ENCODE data around the gene PARVA. TPM values are rescaled to one million over a fixed set of nuclear protein-coding genes. Genes with fewer than 3 reads are reported as not detected.

The PARVA gene
- total RNA-seq, 4 donors from 2014 or later = 28.5 to 37.4 (median 32.2) TPM

GRCh38 chr11:12331239-12331874 lies 46.0 kb upstream of the PARVA start:
- H3K27ac ChIP-seq = no peak overlapping the region
- DNase-seq = peak; percentile 85 to 90
- no peak overlapping the region for H3K4me3 ChIP-seq (replicated peaks in 1 of 3)

GRCh38 chr11:12343526-12343925 lies 33.8 kb upstream of the PARVA start:
- no peaks in the 10 kb centered on the region for H3K9me3 ChIP-seq
- no peak overlapping the region for H3K27ac ChIP-seq
- TF ChIP-seq CTCF (IDR thresholded peaks at IDR 0.05) = no peak
- no peak for TF ChIP-seq POLR2A (IDR thresholded peaks at IDR 0.05)
- DNase-seq = no peak
- H3K4me1 ChIP-seq = no peaks in the 10 kb centered on the region
- no peak overlapping the region for H3K4me3 ChIP-seq (replicated peaks in 1 of 3)
- no peaks in the 10 kb centered on the region for H3K27me3 ChIP-seq
- H3K36me3 ChIP-seq = no peaks in the 10 kb centered on the region
- intact Hi-C loops (cut with DNase I) = no loop called here
- WGBS, 2 donors = 72 to 80% methylated on average over 6 of the region's 6 CpGs

More at GRCh38 chr11:12331239-12331874, 46.0 kb upstream of the PARVA start:
- Histone ChIP-seq H3K27me3 (no peaks in the 10 kb centered on the region), H3K4me1 (no peaks in the 10 kb centered on the region), H3K36me3 (no peaks in the 10 kb centered on the region), H3K9me3 (no peaks in the 10 kb centered on the region)
- intact Hi-C loops (cut with DNase I) = loop anchor here (5.0 kb wide), 1 partner anchor 561 kb away; no protein-coding TSS in a partner anchor
- TF ChIP-seq CTCF (IDR thresholded peaks at IDR 0.05) (peak; percentile 23 to 85 (median 79)), POLR2A (IDR thresholded peaks at IDR 0.05) (no peak)
- 14 to 16% methylated on average over 7 of the region's 7 CpGs for WGBS, 2 donors

- intact Hi-C loops (cut with DNase I) = no loop called here
- Histone ChIP-seq H3K9me3 (no peaks in the 10 kb centered on the region), H3K27me3 (no peaks in the 10 kb centered on the region), H3K4me3 (replicated peaks in 1 of 3) (no peak overlapping the region), H3K36me3 (no peaks in the 10 kb centered on the region), H3K27ac (no peak overlapping the region), H3K4me1 (no peaks in the 10 kb centered on the region)
- TF ChIP-seq CTCF (IDR thresholded peaks at IDR 0.05) (no peak), POLR2A (IDR thresholded peaks at IDR 0.05) (no peak)
- 78 to 85% methylated on average over 1 of the region's 1 CpG for WGBS, 2 donors
- no peak for DNase-seq
Measured at GRCh38 chr11:12353534-12353933, 23.8 kb upstream of the PARVA start.

GRCh38 chr11:12354750-12355545 lies 22.4 kb upstream of the PARVA start:
- Histone ChIP-seq H3K27ac (no peak overlapping the region), H3K4me3 (replicated peaks in 1 of 3) (no peak overlapping the region), H3K9me3 (no peaks in the 10 kb centered on the region), H3K36me3 (no peaks in the 10 kb centered on the region), H3K4me1 (no peaks in the 10 kb centered on the region), H3K27me3 (no peaks in the 10 kb centered on the region)
- DNase-seq = no peak
- no peak for TF ChIP-seq POLR2A (IDR thresholded peaks at IDR 0.05)
- no peak for TF ChIP-seq CTCF (IDR thresholded peaks at IDR 0.05)
- intact Hi-C loops (cut with DNase I) = no loop called here
- 73 to 80% methylated on average over 9 of the region's 9 CpGs for WGBS, 2 donors

Measured in thyroid gland (tissue), 4 donors.